ENCODE results near the gene ANO10. TPM values are rescaled to one million over a fixed set of nuclear protein-coding genes. Genes with fewer than 3 reads are reported as not detected.

Gene ANO10
- total and polyA plus RNA-seq, 7 experiments from 2014 or later, result 6.1 to 13.6 (median 9.3) TPM

DNA sequence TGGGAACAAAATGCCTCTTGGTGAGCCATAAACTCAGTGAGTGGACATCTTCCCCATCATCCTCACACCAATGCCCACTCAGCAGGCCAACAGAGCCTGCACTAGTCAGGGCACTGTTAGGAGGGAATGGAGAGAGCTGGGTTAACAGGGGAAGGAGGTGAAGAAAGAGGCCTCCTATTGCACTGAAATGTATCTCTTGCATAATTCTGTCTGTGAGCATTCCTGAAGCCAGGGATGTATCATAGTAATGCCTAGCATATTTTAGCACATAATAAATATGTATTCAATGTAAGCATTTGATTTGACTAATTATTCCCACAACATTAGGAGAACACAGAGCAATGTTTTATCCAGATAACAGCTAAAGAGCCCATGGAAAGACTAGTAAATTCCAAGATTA is 81.2 kb downstream of the ANO10 start:
- H3K27ac ChIP-seq (ENCODE audit: low read depth, low read length), result no peak overlapping the region
- DNase-seq, result no peak
- Mint-ChIP-seq H3K9me3 (no peaks in the 10 kb centered on the region), H3K4me3 (no peak overlapping the region), H3K27ac (no peak overlapping the region), H3K36me3 (peaks cover 0 to 20% (median 4%) of the 10 kb centered on the region in 5 donors), H3K27me3 (no peaks in the 10 kb centered on the region), H3K4me1 (no peaks in the 10 kb centered on the region)
- H3K4me3 ChIP-seq (ENCODE audit: low read length), result no peak overlapping the region
- no peaks in the 10 kb centered on the region for H3K9me3 ChIP-seq (ENCODE audit: control insufficient read depth in 2 of 3, low read length in 3 of 3)
- H3K36me3 ChIP-seq (ENCODE audit: control insufficient read depth in 2 of 3, insufficient read depth in 3 of 3, low read length in 3 of 3), result no peaks in the 10 kb centered on the region
- intact Hi-C loops (cut with micrococcal nuclease), result loop anchor here (5.0 kb wide), 2 partner anchors 217 to 1372 kb away; no protein-coding TSS in a partner anchor
- ATAC-seq, result no peak
- no peaks in the 10 kb centered on the region for H3K4me1 ChIP-seq (ENCODE audit: control insufficient read depth in 2 of 2, insufficient read depth in 2 of 2, low read length in 2 of 2)
- H3K27me3 ChIP-seq (ENCODE audit: control insufficient read depth in 2 of 2, insufficient read depth in 2 of 2, low read length in 2 of 2), result no peaks in the 10 kb centered on the region
- POLR2A ChIA-PET, result no interaction called here
- CTCF ChIA-PET, result no interaction called here

DNA sequence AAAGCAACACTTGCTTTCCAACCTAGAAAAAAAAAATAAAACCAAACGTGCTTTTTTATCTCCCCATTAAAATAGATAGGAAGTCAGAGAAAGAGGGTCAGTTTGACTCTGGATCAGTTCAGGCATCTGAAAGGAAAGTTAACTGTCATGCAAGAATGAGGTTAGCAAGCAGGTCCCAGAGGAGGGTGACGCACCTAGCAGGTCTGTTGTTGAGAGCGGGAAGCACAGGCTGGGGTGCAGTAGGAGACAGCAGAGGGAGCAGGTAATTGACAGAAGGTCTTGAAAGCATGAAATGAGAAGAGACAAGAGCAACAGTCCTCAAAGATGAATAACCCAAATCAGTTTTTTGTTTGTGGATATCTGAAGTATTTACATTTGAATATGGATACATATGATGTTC is 82.5 kb downstream of the ANO10 start:
- Histone ChIP-seq H3K27me3 (ENCODE audit: control insufficient read depth in 2 of 2, insufficient read depth in 2 of 2, low read length in 2 of 2) (no peaks in the 10 kb centered on the region), H3K4me1 (ENCODE audit: control insufficient read depth in 2 of 2, insufficient read depth in 2 of 2, low read length in 2 of 2) (no peaks in the 10 kb centered on the region), H3K27ac (ENCODE audit: low read depth, low read length) (no peak overlapping the region), H3K9me3 (ENCODE audit: control insufficient read depth in 2 of 3, low read length in 3 of 3) (no peaks in the 10 kb centered on the region), H3K36me3 (ENCODE audit: control insufficient read depth in 2 of 3, insufficient read depth in 3 of 3, low read length in 3 of 3) (no peaks in the 10 kb centered on the region), H3K4me3 (ENCODE audit: low read length) (no peak overlapping the region)
- ATAC-seq (no peak), DNase-seq (no peak)
- peaks cover 0 to 20% (median 4%) of the 10 kb centered on the region in 5 donors for H3K36me3 Mint-ChIP-seq
- POLR2A ChIA-PET, result no interaction called here
- no peaks in the 10 kb centered on the region for H3K9me3 Mint-ChIP-seq
- intact Hi-C loops (cut with micrococcal nuclease), result no loop called here
- no peak overlapping the region for H3K4me3 Mint-ChIP-seq
- no peaks in the 10 kb centered on the region for H3K4me1 Mint-ChIP-seq
- H3K27me3 Mint-ChIP-seq, result no peaks in the 10 kb centered on the region
- CTCF ChIA-PET, result no interaction called here
- H3K27ac Mint-ChIP-seq, result peak overlapping the region in 1 of 9 donors; percentile 2

DNA sequence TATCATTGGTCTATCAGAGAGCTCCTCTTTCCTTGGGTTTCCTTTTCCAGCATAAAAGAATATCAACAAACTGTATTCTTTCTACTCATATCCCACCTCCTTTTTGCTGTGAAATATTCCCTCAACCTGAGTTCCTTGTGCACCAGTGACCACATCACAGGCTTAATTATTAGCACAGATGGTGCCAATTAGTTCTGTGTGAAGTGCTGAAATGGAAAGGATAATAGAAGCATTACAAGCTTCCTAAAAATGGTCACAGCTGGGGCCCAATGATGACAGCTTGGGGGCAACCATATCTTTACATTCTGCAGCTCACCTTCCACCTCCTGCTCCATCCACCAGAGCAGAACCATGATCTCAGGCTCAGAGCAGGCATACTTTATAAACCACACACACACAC is 84.6 kb downstream of the ANO10 start:
- Mint-ChIP-seq H3K4me3 (no peak overlapping the region), H3K27me3 (no peaks in the 10 kb centered on the region), H3K36me3 (peaks cover 0 to 20% (median 4%) of the 10 kb centered on the region in 5 donors), H3K27ac (no peak overlapping the region), H3K4me1 (no peaks in the 10 kb centered on the region), H3K9me3 (no peaks in the 10 kb centered on the region)
- Histone ChIP-seq H3K4me3 (ENCODE audit: low read length) (no peak overlapping the region), H3K36me3 (ENCODE audit: control insufficient read depth in 2 of 3, insufficient read depth in 3 of 3, low read length in 3 of 3) (no peaks in the 10 kb centered on the region), H3K27ac (ENCODE audit: low read depth, low read length) (no peak overlapping the region), H3K9me3 (ENCODE audit: control insufficient read depth in 2 of 3, low read length in 3 of 3) (no peaks in the 10 kb centered on the region), H3K27me3 (ENCODE audit: control insufficient read depth in 2 of 2, insufficient read depth in 2 of 2, low read length in 2 of 2) (no peaks in the 10 kb centered on the region), H3K4me1 (ENCODE audit: control insufficient read depth in 2 of 2, insufficient read depth in 2 of 2, low read length in 2 of 2) (no peaks in the 10 kb centered on the region)
- DNase-seq (no peak), ATAC-seq (no peak)
- POLR2A ChIA-PET, result no interaction called here
- CTCF ChIA-PET, result interaction anchor here (0.6 to 0.9 kb wide), 2 partner anchors 423 to 661 kb away, joined by 4 to 5 read pairs; no protein-coding TSS in a partner anchor
- intact Hi-C loops (cut with micrococcal nuclease), result no loop called here

DNA sequence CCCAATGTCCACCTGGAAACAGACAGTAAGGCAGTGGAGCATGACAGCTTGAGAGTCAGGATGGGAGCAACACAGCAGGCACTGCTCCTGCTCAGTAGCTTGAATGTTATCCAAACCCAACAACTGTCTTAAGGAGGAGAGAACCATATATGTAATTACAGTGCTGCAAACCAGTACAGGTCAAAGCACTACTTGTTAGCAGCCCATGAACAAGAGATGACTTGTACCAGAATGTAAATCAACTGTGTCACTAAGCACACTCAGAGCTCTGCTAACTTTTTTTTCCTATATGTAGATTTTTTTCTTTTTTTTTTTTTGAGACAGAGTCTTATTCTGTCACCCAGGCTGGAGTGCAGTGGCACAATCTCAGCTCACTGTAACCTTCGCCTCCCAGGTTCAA is 87.1 kb downstream of the ANO10 start:
- Histone ChIP-seq H3K27ac (ENCODE audit: low read depth, low read length) (no peak overlapping the region), H3K36me3 (ENCODE audit: control insufficient read depth in 2 of 3, insufficient read depth in 3 of 3, low read length in 3 of 3) (no peaks in the 10 kb centered on the region), H3K4me3 (ENCODE audit: low read length) (no peak overlapping the region), H3K9me3 (ENCODE audit: control insufficient read depth in 2 of 3, low read length in 3 of 3) (no peaks in the 10 kb centered on the region), H3K27me3 (ENCODE audit: control insufficient read depth in 2 of 2, insufficient read depth in 2 of 2, low read length in 2 of 2) (no peaks in the 10 kb centered on the region), H3K4me1 (ENCODE audit: control insufficient read depth in 2 of 2, insufficient read depth in 2 of 2, low read length in 2 of 2) (no peaks in the 10 kb centered on the region)
- Mint-ChIP-seq H3K27ac (no peak overlapping the region), H3K4me1 (no peaks in the 10 kb centered on the region), H3K27me3 (no peaks in the 10 kb centered on the region), H3K4me3 (no peak overlapping the region), H3K36me3 (peaks cover 0 to 23% (median 4%) of the 10 kb centered on the region in 5 donors), H3K9me3 (no peaks in the 10 kb centered on the region)
- intact Hi-C loops (cut with micrococcal nuclease), result no loop called here
- ChIA-PET CTCF (interaction anchor here (1.7 kb wide), 1 partner anchor 9 kb away, joined by 5 read pairs; no protein-coding TSS in a partner anchor), POLR2A (no interaction called here)
- DNase-seq, result no peak
- no peak for ATAC-seq

DNA sequence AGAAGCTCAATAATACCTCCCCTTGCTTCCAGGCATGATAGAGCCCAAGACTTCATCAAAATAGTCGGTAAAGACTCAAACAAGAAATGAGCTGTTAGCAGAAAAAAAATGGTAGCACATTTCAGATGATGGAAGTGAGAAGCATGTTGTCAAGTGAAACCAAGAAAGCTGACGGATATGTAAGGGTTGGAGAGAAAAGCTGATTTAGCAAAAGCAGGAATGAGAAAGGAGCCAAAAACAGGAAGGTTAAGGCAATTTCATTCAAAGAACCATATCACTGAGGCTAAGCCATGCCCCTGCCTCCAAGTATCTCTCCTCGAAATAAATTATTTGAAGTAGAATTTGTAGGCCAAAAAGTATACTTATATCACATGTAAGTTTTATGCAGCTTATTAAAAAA is 88.8 kb downstream of the ANO10 start:
- intact Hi-C loops (cut with micrococcal nuclease), result no loop called here
- Mint-ChIP-seq H3K9me3 (peaks cover 0 to 15% (median 3%) of the 10 kb centered on the region in 11 donors), H3K27me3 (no peaks in the 10 kb centered on the region), H3K27ac (no peak overlapping the region), H3K4me3 (no peak overlapping the region), H3K4me1 (no peaks in the 10 kb centered on the region), H3K36me3 (peaks cover 3 to 18% (median 6%) of the 10 kb centered on the region in 5 donors)
- ATAC-seq, result no peak
- Histone ChIP-seq H3K9me3 (ENCODE audit: control insufficient read depth in 2 of 3, low read length in 3 of 3) (no peaks in the 10 kb centered on the region), H3K27ac (ENCODE audit: low read depth, low read length) (no peak overlapping the region), H3K27me3 (ENCODE audit: control insufficient read depth in 2 of 2, insufficient read depth in 2 of 2, low read length in 2 of 2) (no peaks in the 10 kb centered on the region), H3K4me3 (ENCODE audit: low read length) (no peak overlapping the region), H3K36me3 (ENCODE audit: control insufficient read depth in 2 of 3, insufficient read depth in 3 of 3, low read length in 3 of 3) (no peaks in the 10 kb centered on the region), H3K4me1 (ENCODE audit: control insufficient read depth in 2 of 2, insufficient read depth in 2 of 2, low read length in 2 of 2) (no peaks in the 10 kb centered on the region)
- CTCF ChIA-PET, result interaction anchor here (0.5 to 1.2 kb wide), 3 partner anchors 10 to 1001 kb away, joined by 3 read pairs; no protein-coding TSS in a partner anchor
- POLR2A ChIA-PET, result no interaction called here
- no peak for DNase-seq

DNA sequence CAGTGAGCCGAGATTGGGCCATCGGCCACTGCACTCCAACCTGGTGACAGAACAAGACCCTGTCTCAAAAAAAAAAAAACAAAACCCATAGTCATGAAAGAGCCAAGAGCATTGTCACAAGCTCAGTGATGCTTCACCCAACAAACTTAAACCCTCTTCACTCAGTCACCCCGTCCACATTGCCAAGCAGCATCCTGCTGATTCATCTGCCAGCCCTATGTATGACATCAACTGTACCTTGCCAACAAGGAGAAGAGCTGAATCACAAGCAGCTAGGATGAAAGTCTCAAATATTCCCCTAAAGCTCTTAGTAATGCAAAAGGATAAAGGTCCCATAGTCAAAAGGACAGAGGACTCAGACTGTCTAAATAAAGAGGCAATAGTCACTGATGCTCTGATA is 90.0 kb downstream of the ANO10 start:
- Mint-ChIP-seq H3K4me3 (no peak overlapping the region), H3K27ac (no peak overlapping the region), H3K36me3 (peaks cover 7 to 19% (median 11%) of the 10 kb centered on the region in 5 donors), H3K27me3 (no peaks in the 10 kb centered on the region), H3K9me3 (peaks cover 0 to 22% (median 7%) of the 10 kb centered on the region in 11 donors), H3K4me1 (no peaks in the 10 kb centered on the region)
- no peaks in the 10 kb centered on the region for H3K27me3 ChIP-seq (ENCODE audit: control insufficient read depth in 2 of 2, insufficient read depth in 2 of 2, low read length in 2 of 2)
- DNase-seq (no peak), ATAC-seq (no peak)
- ChIA-PET POLR2A (interaction anchor here (0.5 to 0.7 kb wide), 2 partner anchors 411 to 671 kb away, joined by 3 read pairs; no protein-coding TSS in a partner anchor), CTCF (interaction anchor here (0.6 kb wide), 2 partner anchors 149 to 174 kb away, joined by 3 to 4 read pairs; no protein-coding TSS in a partner anchor)
- no peak overlapping the region for H3K4me3 ChIP-seq (ENCODE audit: low read length)
- no peaks in the 10 kb centered on the region for H3K36me3 ChIP-seq (ENCODE audit: control insufficient read depth in 2 of 3, insufficient read depth in 3 of 3, low read length in 3 of 3)
- no peaks in the 10 kb centered on the region for H3K9me3 ChIP-seq (ENCODE audit: control insufficient read depth in 2 of 3, low read length in 3 of 3)
- H3K4me1 ChIP-seq (ENCODE audit: control insufficient read depth in 2 of 2, insufficient read depth in 2 of 2, low read length in 2 of 2), result no peaks in the 10 kb centered on the region
- intact Hi-C loops (cut with micrococcal nuclease), result no loop called here
- H3K27ac ChIP-seq (ENCODE audit: low read depth, low read length), result no peak overlapping the region

DNA sequence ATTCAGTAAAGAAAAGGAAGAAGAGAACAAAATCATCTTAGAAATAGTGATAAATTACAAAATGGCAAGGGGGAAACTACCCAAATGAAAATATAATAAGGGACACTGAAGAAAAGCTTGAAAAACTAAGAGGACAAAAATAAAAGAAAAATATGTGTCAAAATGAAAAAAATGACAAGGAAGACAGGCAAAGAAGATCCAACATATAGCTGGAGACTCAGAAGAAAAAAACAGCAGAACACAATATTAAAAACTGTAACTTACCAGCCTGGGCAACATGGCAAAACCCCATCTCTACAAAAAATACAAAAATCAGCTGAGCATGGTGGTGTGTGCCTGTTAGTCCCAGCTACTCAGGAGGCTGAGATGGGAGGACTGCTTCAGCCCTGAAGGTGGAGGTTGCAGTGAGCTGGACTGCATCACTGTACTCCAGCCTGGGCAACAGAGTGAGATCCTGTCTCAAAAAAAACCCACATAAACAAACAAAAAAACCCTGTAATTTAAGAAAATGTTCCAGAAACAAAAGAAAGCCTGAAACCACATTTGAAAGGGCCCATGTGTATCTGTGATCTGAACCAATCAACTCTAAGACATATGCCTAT is 93.2 kb downstream of the ANO10 start:
- Mint-ChIP-seq H3K4me3 (no peak overlapping the region), H3K36me3 (peaks cover 7 to 19% (median 11%) of the 10 kb centered on the region in 5 donors), H3K4me1 (no peaks in the 10 kb centered on the region), H3K27ac (no peak overlapping the region), H3K9me3 (peaks cover 0 to 22% (median 7%) of the 10 kb centered on the region in 11 donors), H3K27me3 (no peaks in the 10 kb centered on the region)
- no peak overlapping the region for H3K27ac ChIP-seq (ENCODE audit: low read depth, low read length)
- no peak for ATAC-seq
- intact Hi-C loops (cut with micrococcal nuclease), result no loop called here
- no peak for DNase-seq
- POLR2A ChIA-PET, result no interaction called here
- no peaks in the 10 kb centered on the region for H3K27me3 ChIP-seq (ENCODE audit: control insufficient read depth in 2 of 2, insufficient read depth in 2 of 2, low read length in 2 of 2)
- CTCF ChIA-PET, result no interaction called here
- no peak overlapping the region for H3K4me3 ChIP-seq (ENCODE audit: low read length)
- H3K4me1 ChIP-seq (ENCODE audit: control insufficient read depth in 2 of 2, insufficient read depth in 2 of 2, low read length in 2 of 2), result no peaks in the 10 kb centered on the region
- no peaks in the 10 kb centered on the region for H3K9me3 ChIP-seq (ENCODE audit: control insufficient read depth in 2 of 3, low read length in 3 of 3)
- H3K36me3 ChIP-seq (ENCODE audit: control insufficient read depth in 2 of 3, insufficient read depth in 3 of 3, low read length in 3 of 3), result no peaks in the 10 kb centered on the region
